NAMALWA (cell line): ENCODE measurements around the gene PCDH9.

ENCODE experiments used
- DNase-seq: peaks from one replicate; pipeline ENCODE4 v3.0.0-alpha.2; 2015; ENCODE audit warnings: low spot score

PCDH9 gene

DNA sequence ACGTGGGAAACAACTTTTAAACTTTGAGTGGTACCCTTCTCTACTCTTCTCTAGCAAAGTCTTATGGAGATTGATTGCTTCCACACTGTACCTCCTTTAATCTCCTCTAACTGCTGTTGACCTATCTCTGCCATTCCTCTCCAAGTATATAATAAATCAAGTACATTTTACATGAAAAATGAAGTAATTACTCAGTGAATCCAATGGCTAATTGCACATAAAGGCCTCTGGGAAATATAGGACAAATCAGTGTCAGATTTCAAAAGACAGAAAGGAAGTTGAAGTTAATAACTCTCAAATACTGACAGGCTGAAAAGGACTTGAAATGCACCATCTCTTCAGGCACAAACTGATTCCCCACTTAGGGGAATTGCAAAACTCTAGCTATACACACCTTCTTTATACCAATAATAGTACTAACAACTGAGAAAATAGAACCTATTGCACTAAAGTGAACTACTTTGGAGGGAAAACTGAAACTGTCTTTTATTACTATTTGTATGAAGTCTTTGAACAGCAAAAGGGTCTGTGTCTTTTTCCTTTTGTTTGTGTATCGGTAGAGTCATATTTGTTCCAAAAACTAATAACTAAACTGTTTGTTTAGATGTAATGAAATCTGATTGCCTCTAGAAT, 701.1 kb downstream of the PCDH9 start:
- DNase-seq: no peak

DNA sequence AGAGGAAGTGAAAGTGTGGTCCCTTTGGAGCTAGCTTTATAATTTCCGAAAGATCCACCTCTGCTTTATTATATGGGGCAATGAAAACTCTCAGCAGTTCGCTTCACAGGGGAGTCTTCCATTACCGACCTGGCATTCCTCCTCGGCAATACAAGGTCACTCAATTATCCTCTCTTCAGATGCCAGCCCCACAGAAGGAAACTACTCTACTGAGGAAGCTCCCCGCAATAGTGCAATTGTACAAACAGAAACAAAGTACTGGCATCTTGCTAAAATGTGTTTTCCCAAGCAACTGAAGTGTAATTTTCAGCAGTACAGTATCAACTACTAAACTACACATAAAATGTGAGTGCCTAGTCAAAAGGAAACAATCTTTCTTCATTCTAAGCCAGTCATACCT, 702.0 kb downstream of the PCDH9 start:
- DNase-seq: no peak

DNA sequence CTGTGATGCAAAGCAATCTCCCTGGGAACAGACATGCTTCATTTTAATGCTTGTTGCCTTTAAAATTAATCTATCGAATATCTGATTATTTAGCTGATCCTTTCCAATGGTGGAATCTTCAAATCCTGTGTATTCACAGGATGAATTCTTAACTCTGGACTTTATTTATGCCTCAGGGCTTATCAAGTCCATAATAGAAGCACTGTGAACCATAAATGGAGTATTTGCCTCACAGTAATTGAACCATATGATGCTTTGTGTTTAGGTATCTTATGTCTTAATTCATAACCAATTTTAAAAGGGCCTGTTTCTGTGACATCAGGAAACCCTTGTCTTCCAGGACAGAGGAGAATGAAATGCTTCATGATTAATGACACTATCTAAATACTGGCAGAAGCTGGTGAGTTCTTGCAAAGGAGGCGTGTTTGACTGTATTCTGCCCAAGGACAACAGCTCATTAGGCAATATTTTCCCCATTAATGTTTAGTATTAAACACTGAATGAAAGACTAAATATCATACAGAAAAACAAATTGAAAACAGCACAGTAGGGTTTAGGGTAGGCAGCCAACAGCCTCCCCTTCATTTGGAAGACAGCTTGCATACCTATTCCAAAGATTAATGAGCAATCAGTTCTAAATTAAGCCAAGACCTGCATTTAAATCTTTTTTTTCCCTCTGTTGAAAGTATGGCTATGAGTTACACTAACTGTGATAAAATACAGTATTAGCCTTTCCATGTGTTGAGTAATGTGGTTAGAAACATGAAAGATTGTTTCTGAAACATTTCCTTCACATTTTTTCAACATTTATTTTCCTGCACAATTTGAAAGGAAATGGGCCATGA, 709.4 kb downstream of the PCDH9 start:
- no peak for DNase-seq

DNA sequence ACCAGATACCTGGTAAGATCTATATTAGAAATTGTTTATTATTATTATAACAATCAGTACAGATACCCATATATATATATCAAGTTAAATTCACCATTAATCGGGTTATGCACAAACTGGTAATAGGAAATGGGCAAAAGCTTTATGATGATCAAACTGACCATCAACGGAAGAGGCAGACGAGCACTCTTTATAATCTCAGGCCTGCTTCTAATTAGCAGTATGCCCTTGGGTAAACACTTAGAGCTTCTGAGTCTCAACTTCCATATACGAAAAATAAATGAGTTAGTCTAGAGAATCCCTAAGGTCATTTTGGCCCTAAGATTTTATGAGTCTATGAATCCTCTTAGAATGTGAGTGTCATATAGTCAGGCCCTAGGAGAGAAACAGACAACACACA, 710.9 kb downstream of the PCDH9 start:
- no peak for DNase-seq

DNA sequence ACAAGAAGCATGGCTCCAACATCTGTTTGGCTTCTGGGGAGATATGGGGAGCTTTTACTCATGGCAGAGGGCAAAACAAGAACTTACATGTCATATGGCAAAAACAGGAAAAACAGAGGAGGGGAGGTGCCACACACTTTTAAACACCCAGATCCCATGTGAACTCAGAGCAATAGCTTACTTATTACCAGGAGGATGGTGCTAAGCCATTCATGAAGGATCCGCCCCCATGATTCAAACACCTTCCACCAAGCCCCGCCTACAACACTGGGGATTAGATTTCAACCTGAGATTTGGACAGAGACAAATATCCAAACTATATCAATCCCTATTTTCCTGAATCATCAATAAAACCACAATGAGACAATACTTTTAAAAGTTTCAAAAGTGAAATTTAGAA, 712.1 kb downstream of the PCDH9 start:
- no peak for DNase-seq

DNA sequence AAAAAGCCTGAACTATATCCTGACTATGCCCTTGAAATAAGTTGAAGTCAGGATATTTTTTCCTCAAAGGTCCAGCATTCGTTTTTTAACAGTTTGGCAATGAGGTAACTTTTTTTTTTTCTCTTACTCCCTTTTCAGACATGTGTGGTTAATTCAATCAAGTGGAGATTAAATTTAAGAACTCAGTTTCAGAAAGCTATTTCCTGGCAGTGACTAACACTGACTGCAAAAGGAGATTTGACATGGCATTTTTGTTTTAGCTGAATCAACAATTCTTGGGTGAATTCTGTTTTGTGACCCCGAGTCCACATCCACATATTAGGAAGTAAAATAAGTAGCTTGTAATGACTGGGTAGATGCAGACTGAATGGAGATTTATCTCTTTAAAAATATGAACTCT, 716.4 kb downstream of the PCDH9 start:
- DNase-seq: no peak

DNA sequence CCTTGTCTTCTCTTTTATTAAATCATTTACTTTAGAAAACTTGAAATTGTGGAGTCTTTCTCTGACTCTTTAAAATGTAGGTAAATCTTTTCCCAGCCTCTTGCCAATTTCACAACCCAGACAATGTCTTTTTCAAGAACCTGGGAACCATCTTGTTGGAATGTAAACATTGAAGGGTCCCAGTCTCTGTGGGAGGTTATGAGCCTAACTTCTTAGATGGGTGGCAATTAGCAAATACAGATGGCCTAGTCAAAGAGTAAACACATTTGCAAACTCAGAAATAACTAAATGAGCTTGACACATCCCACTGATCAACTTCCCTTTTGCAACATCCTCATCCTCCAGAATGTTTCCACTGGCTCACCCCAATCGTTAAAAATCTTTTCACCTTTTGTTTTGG, 721.0 kb downstream of the PCDH9 start:
- DNase-seq: no peak

DNA sequence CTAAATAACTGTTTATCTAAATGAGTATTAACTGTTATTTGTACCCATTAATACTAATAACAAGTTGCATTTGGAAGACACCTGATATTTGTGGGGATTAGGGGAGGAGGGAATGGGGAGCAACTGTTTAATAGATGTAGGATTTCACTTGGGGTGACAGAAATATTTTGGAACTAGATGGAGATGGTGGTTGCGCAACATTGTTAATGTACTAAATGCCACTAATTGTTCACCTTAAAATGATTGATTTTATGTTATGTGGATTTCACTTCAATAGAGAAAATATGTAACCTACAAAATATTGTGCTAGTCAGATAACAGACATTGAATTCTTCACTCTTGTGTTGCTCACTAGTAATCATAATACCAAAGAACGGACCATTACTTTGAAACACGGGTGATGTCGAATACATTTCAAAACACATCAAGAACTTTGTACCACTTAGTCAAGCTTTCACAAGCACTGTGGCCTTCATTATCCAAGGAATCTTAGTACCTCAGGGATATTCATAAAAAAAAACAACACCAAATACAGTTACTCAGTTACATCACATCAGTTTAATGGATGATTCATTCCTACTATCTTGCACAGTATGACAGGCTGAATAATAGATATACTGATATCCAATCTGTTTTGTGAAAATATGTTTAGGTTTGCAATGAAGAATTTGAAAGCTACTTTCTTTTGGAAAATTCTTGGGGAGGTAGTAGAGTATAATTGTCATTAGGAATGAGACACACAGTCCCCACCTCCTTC, 721.8 kb downstream of the PCDH9 start:
- no peak for DNase-seq

DNA sequence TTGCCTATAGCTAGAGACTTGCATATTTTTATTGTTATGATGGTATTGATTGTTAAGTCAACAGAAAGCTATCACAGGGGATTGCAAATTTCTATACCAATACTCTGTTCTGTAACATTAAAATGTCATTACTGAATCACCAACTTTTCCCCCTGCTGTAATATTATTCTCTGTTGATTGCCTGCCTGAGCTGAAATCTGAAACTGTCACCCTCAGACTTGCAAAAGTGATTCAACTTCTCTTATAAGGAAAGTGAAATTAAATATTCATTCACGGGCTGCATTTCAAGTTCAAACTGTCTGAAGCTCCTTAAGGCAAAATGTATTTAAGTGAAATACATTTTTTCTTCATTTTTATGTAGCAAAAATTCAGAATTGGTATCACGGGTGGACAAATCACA, 723.2 kb downstream of the PCDH9 start:
- no peak for DNase-seq

DNA sequence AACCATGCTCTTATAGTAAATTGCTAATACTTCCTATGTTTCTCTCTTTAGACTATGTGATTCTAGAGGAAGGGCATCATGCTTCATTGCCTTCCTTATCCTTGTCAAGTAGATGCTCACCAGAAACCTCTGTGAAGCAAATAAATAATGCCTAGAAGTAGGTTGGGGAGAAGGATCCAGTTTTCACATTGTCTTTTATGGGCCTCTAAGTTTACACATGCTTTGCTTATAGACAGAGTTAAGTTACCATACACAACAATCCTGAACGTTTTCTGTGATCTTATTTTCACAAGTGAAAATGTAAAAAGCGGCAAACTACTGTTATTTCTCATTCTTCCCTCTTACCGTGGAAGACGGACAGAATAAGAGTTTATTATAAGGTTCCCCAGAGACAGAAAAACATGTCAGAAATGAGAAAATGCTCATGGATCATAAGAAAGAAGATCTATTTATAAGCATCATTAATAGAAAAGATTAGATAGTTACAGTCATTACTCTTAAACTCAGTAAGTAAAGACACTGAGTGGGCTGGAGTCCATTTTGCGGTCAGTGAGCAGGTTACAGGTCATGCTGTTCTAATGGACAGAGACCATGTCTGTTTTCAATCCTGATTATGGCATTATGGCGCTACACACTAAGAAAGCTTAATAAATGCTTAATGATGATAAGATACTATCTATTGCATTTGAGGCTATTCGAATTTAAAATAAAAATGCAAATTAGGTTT, 723.9 kb downstream of the PCDH9 start:
- DNase-seq: no peak

DNA sequence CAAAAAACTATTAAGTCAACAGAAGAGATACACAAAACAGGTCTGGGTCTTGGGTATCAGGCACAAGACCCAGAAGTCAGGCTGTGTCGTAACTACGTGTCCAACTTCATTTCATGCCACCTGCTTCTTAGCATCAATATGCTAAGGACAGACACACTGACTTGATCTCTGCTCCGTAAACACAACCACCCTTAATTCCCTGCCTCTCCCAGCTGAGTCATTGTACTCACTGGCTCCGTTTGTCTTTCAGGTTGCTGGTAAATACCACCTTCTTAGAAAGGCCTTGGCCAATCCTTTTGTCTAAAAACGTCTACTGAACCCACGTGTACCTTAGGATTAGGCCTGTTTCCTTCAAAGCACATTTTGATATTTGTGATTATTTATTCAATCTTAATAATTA, 726.2 kb downstream of the PCDH9 start:
- no peak for DNase-seq

DNA sequence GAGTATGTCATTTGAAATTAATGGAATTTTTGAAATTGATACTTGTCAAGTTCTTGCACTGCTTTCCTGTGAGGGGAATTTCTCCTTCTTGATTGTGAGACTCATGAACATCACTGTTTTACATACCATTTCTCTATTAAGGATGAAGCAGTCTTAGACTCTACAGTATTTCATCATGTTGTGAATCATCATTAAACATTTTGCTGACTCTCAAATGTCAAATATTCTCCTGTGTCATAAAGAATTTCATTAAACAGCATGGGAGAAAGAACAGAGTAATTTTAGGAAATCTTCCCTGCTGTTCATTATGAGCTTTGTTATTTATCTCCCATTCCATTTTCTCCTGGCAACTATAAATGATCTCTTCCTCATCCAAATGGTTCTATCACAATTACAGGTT, 729.0 kb downstream of the PCDH9 start:
- DNase-seq: no peak

DNA sequence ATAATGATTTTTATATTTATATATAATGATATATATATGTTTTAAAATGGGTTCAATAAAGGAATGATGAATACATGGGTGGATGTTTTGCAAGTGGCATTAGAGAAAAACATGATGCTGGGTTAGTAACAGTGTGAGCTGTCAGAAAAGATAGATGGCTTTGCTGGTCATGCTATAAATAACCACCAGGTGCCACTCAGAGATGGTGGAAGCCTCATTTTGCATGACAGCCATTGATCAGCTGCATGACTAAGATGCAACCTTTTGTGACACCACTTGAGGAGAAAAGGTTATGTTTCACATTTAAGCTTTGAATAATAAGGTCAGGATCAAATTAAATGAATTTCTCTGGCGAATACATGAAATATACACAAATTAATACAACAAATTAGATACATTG, 737.7 kb downstream of the PCDH9 start:
- DNase-seq: peak; percentile 83

DNA sequence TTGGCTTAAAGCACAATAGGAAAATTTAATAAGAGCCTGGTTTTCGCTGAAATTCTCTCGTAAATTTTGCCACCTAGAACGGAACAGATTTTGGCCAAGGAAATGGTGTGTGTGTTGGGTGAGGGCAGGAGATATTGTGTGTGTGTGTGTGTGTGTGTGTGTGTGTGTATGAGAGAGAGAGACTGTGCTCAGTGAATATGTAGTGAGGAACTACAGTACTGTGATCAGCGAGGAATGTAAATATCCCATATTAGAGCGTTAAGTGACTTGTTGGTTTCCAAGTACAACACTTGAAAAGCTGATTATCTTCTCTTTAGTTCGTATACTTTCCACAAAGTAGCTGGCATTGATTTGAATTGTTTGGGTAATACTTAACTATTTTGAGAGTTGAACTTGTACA, 738.9 kb downstream of the PCDH9 start:
- no peak for DNase-seq

DNA sequence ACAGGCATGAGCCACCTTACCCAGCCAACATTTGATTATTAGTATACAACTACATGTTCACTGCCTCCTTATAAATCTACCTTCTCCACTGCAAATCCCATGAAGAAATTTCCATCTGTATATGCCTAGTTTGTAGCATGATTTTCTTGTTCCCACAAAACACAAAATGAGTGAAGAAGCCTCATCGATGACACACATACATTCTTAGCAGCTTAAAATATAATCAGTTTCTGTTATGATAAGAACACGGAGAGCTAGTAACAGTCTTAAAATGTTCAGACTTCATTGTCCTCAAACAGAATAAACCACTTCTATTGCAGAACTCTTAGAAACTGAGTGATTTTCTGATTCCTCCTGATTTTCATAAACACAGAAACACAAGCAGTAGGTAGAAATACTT, 740.5 kb downstream of the PCDH9 start:
- no peak for DNase-seq

DNA sequence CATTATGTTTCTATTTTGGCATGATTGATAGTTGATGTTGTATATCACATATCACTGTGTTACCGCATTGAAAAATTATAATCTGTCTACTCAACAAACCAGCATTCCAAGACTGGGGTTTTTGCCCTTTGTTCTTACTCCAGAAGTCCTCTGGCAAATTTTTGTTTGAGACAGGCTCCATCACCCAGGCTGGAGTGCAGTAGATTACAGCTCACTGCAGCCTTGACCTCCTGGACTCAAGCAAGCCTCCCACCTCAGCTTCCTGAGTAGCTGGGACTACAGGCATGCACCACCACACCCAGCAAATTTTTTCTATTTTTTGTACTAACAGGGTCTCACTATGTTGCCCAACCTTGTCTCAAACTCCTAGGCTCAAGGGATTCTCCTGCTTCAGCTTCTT, 741.0 kb downstream of the PCDH9 start:
- DNase-seq: no peak

DNA sequence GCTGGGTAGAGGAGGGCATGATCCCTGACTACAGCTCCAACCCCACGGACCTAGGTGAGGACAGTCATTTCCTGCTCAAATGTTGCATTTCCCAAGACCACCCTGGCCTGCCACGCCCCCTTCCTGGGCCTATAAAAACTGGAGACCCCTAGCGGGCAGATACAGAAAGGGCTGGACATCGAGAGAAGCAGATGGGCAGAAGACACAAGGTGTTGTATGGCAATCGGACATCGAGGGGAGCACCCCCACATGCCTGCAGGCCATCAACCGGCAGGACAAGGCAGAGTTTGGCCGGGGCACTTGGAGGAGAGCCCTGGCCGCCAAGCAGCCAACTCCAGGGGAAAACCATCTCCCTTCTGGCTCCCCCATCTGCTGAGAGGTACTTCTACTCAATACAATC, 746.4 kb downstream of the PCDH9 start:
- DNase-seq: peak; percentile 17

DNA sequence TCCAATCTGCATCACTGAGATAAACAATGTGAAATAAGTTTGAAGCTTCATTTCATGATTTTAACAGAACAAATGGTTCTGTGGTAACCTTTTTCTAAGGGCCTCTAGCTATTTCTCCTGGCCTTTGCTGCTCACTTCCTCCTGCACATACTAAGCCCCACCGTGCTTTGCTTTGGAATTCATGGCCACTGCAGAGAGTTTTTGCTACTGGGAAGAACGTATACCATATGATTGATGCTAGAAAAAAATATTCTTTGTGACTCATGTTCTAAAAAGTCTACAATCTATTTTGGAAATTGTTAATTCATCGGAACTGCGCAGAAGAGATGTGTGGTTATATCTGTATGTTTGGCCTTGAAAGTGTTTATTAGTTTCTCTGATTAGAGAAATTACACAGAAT, 747.3 kb downstream of the PCDH9 start:
- DNase-seq: no peak

DNA sequence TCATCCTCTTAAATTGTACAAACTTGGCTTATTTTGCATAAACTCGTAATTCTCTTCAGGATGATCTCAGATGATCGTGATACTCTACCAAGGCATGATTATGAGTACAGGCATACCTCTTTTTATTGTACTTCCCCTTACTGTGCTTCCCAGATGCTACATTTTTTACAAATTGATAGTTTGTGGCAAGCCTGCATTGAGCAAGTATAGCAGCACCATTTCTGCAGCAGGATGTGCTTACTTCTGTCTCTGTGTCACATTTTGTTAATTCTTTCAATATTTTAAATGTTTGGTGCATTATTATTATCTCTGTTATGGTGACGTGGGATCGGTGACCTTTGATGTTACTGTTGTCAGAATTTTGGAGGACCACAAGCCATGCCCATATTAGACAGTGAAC, 752.3 kb downstream of the PCDH9 start:
- no peak for DNase-seq

DNA sequence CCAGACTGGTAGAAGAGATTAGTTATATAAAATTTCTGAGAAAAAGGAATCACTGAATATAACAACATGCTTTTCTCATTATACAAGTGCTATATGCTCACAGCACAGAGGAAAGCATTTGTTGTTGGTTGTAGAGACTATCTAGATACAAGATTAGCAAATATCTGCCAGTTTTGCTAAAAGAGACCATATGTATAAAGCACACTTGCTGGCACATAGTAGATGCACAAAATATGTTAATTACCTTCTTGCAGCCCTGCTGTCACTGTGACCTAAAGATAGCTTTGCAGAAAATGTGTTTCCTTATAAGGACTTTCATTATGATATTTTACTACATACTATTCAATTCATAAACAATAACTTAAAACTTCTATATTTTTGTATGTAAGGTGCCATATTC, 755.1 kb downstream of the PCDH9 start:
- DNase-seq: no peak

DNA sequence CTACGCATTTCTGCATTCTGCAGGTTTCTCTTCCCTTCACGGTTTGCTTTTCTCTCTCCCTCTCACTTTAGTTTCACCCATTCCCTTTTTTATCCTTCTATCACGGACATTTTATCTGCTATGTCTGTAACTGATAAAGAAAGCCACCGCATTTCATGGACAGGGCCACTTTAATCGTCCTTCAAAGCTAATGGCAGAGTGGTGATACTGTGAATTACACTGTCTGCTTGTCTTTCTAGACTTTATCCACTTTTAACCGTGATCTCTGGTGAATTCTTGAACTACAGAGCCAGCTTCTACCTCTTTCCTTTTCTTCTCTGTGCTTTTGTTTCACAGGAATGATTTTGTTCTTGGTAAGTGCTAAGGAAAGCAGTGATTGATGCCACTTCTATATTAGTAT, 760.4 kb downstream of the PCDH9 start:
- DNase-seq: no peak

DNA sequence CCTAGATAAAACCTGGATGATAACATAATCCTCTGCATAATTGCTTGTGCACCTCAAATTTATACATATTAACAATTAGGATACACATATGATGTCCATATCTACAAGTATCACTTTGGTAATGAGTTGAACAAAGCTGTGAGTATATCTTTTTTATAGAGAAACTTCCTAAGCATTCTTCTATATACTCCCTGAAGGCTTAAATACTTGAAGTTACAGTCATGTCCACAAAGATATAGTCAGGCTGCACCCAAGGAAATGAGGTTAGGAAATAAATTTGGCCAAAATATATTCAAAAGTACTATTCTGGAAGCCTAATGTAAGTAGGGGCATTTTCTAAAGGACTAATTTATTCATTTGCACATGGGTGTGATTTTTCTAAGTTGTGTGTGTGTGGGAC, 761.5 kb downstream of the PCDH9 start:
- DNase-seq: no peak

DNA sequence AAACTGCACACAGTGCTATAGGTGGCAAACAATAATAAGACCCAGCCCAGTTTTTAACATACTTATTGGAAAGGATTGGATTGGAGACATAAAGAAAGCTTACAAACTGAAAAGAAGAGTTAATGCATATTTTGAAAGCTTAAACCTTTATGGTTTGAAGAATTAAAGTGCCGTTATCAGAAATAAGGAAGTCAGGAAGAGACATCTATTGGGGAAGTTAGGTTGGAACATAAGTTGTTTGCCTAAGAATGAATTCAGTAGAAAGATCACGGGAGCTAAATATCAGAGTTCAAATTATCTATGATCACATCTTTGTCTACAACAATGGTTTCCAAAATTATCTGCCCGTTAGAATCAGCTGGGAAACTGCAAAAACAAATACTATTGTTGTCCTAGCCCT, 767.9 kb downstream of the PCDH9 start:
- DNase-seq: no peak
